HG03025 (cell line): ENCODE measurements around the gene P2RY4.
"Not testable (repeated sequence)": the region's sequence is repeated elsewhere in the genome, so short reads cannot be mapped to it uniquely, and the experiment has no call there.

Experiments used
- ATAC-seq: cut with Tn5 transposase; IDR thresholded peaks from one replicate; pipeline ENCODE4 v1.9.1; 2021; ENCODE audit warnings: mild to moderate bottlenecking, moderate library complexity; ENCODE audit not compliant: unreplicated experiment, low FRiP score

The P2RY4 gene

GRCh38 chrX:70247252-70247651, 12.8 kb downstream of the P2RY4 start:
- ATAC-seq: no peak

- ATAC-seq: no peak
These were observed 15.1 kb downstream of the P2RY4 start for GRCh38 chrX:70244881-70245280.

GRCh38 chrX:70243601-70244000, 16.4 kb downstream of the P2RY4 start:
- not testable (repeated sequence) for ATAC-seq

- no peak for ATAC-seq
These were observed 18.5 kb downstream of the P2RY4 start for GRCh38 chrX:70241501-70241900.

- ATAC-seq: no peak
These were observed 19.3 kb downstream of the P2RY4 start for GRCh38 chrX:70240751-70241150.

- no peak for ATAC-seq
These were observed 25.6 kb downstream of the P2RY4 start, which contains the start of gene AWAT1 for GRCh38 chrX:70234355-70234754. AWAT1 (plus strand) TSS chrX:70234655; CDS start chrX:70234696, 41 bp downstream.

- no peak for ATAC-seq
These were observed 28.3 kb downstream of the P2RY4 start for GRCh38 chrX:70231666-70232065.

- ATAC-seq: no peak
These were observed 33.3 kb downstream of the P2RY4 start for GRCh38 chrX:70226687-70227086.

GRCh38 chrX:70226048-70226447, 34.0 kb downstream of the P2RY4 start:
- ATAC-seq: no peak

- no peak for ATAC-seq
These were observed 39.9 kb downstream of the P2RY4 start for GRCh38 chrX:70219938-70220764.

GRCh38 chrX:70209570-70209969, 50.4 kb downstream of the P2RY4 start:
- ATAC-seq: not testable (repeated sequence)

GRCh38 chrX:70208479-70208878, 51.5 kb downstream of the P2RY4 start:
- ATAC-seq: no peak
